ENCODE results near the gene LCMT1. TPM values are rescaled to one million over a fixed set of nuclear protein-coding genes. Genes with fewer than 3 reads are reported as not detected.

Gene LCMT1
- total RNA-seq, 1 donor from 2014 or later, result 35.7 TPM

GRCh38 chr16:25095636-25096035 lies 15.9 kb upstream of the LCMT1 start:
- DNase-seq (no peak), ATAC-seq (no peak)
- Histone ChIP-seq H3K27me3 (ENCODE audit: low read depth) (no peaks in the 10 kb centered on the region), H3K27ac (no peak overlapping the region), H3K36me3 (no peaks in the 10 kb centered on the region), H3K4me1 (no peaks in the 10 kb centered on the region), H3K9me3 (no peaks in the 10 kb centered on the region), H3K4me3 (no peak overlapping the region)
- TF ChIP-seq CTCF (IDR thresholded peaks at IDR 0.05), result no peak
- intact Hi-C loops (cut with DNase I), result no loop called here

- TF ChIP-seq CTCF (IDR thresholded peaks at IDR 0.05), result no peak
- no peak overlapping the region for H3K27ac ChIP-seq
- H3K27me3 ChIP-seq (ENCODE audit: low read depth), result no peaks in the 10 kb centered on the region
- intact Hi-C loops (cut with DNase I), result no loop called here
- H3K4me3 ChIP-seq, result no peak overlapping the region
- H3K9me3 ChIP-seq, result no peaks in the 10 kb centered on the region
- ATAC-seq (no peak), DNase-seq (no peak)
- no peaks in the 10 kb centered on the region for H3K4me1 ChIP-seq
- H3K36me3 ChIP-seq, result no peaks in the 10 kb centered on the region
Observed at GRCh38 chr16:25097276-25097975, 14.1 kb upstream of the LCMT1 start.

- Histone ChIP-seq H3K36me3 (no peaks in the 10 kb centered on the region), H3K27ac (no peak overlapping the region), H3K9me3 (no peaks in the 10 kb centered on the region), H3K27me3 (ENCODE audit: low read depth) (no peaks in the 10 kb centered on the region), H3K4me3 (no peak overlapping the region), H3K4me1 (no peaks in the 10 kb centered on the region)
- TF ChIP-seq CTCF (IDR thresholded peaks at IDR 0.05), result no peak
- ATAC-seq, result no peak
- intact Hi-C loops (cut with DNase I), result no loop called here
- no peak for DNase-seq
Observed at GRCh38 chr16:25100511-25100910, 11.0 kb upstream of the LCMT1 start.

- DNase-seq, result peak; percentile 98
- peak; percentile 26 for TF ChIP-seq CTCF (IDR thresholded peaks at IDR 0.05)
- H3K9me3 ChIP-seq, result no peaks in the 10 kb centered on the region
- H3K4me1 ChIP-seq, result peaks cover 32% of the 10 kb centered on the region
- no peaks in the 10 kb centered on the region for H3K36me3 ChIP-seq
- H3K27ac ChIP-seq, result peak overlapping the region; percentile 93
- H3K27me3 ChIP-seq (ENCODE audit: low read depth), result no peaks in the 10 kb centered on the region
- peak; percentile 94 for ATAC-seq
- H3K4me3 ChIP-seq, result peak overlapping the region; percentile 97
- intact Hi-C loops (cut with DNase I), result no loop called here
Observed at GRCh38 chr16:25106567-25107465, 4.7 kb upstream of the LCMT1 start.

GRCh38 chr16:25107466-25107792 lies 4.1 kb upstream of the LCMT1 start:
- H3K27me3 ChIP-seq (ENCODE audit: low read depth), result no peaks in the 10 kb centered on the region
- TF ChIP-seq CTCF (IDR thresholded peaks at IDR 0.05), result no peak
- peak overlapping the region; percentile 93 for H3K27ac ChIP-seq
- no peaks in the 10 kb centered on the region for H3K9me3 ChIP-seq
- ATAC-seq (no peak), DNase-seq (no peak)
- intact Hi-C loops (cut with DNase I), result no loop called here
- H3K4me1 ChIP-seq, result peaks cover 38% of the 10 kb centered on the region
- peak overlapping the region; percentile 97 for H3K4me3 ChIP-seq
- H3K36me3 ChIP-seq, result no peaks in the 10 kb centered on the region
